Measurements from ENCODE around the gene ACAP1.
"Not testable (repeated sequence)": the region's sequence is repeated elsewhere in the genome, so short reads cannot be mapped to it uniquely, and the experiment has no call there.

The ACAP1 gene

DNA sequence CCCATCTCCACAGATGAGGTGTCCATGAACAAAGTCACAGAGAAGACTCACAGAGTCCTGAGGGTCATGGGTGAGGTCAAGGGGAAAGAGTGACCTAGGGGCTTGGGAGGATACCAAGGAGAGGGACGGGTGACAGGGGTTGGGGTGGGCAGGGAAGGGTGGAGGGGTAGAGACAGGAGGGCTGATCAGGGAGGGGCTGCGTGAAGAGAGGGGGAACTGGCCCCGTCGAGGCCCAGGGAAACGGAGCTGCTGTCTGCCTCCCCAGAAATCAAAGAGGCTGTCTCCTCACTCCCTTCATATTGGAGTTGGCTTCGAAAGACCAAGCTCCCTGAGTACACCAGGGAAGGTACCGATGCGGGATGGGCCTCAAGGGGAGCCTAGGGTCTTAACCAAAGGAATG is 19.2 kb downstream of the ACAP1 start:
- no peak for DNase-seq

DNA sequence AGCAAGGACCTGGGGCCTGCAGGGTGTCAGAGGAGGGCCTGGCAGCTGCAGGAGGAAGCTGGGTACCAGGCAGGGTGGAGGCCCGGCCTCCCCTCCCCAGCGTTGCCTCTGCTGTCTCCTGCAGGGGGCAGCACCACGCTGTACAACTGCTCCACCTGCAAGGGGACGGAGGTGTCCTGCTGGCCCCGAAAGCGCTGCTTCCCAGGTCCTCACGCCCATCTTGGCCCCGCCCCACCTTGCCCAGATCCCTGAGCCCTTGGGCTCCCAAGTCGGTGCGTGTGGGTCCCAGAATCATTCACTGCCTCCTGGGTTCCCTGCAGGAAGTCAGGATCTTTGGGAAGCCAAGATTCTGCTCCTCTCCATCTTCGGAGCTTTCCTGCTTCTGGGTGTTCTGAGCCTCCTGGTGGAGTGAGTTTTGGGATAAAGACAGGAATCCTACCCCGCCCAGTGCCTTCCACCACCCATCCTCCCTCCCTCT is 19.8 kb downstream of the ACAP1 start:
- DNase-seq = peak; percentile 84

DNA sequence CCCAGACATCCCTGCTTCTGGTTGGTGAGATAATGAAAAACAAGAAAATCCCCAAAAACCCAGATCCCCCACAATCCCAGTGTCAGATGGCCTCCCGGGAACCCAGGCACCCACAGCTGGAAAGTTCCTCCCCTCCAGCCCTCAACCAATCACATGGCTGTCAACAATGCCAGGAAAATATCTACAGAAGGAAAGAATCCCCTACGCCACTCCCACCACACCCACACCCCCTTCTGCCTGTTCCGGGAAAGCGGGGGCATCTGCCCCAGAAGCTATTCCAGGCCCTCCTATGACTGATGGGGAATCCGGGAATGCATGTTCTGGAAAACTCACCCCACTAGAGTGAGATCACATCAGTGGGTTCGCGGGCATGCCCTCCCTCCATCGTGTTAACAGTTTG is 20.4 kb downstream of the ACAP1 start:
- no peak for DNase-seq

DNA sequence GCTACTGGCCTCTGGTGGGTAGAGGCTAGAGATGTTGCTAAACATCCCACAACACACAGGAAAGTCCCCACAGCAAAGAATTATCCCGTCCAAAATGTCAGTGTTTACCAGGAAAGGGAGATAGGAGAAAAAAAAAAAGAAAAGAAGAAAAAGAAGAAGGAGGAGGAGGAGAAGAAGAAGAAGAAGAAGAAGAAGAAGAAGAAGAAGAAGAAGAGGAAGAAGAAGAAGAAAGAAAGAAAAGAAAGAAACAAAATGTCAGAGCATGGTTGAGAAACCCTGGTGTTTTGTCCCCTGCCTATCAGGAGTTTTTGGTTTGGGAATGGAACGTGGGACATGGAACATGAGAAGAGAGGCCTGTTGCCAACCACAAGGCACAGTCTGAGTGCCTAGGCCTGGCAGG is 21.1 kb downstream of the ACAP1 start:
- no peak for DNase-seq

DNA sequence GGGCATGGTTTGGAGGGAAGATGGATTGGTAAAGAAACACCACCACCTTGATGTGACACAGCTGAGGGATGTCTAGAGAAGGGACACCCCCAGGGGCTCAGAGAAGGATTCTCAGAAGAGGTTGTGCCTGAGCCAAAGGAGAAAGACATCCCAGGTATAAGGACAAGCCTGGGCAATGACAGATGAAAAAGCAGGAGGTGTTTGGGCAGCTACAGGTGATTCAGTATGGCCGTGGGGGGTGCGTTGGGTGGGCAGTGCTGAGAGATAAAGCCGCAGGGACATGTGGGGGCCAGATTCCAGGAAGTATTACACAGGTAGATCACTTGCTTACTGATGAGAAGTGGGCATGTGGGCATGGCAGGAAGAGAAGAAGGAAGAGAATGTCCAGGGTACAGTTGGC is 25.6 kb downstream of the ACAP1 start:
- DNase-seq = no peak

DNA sequence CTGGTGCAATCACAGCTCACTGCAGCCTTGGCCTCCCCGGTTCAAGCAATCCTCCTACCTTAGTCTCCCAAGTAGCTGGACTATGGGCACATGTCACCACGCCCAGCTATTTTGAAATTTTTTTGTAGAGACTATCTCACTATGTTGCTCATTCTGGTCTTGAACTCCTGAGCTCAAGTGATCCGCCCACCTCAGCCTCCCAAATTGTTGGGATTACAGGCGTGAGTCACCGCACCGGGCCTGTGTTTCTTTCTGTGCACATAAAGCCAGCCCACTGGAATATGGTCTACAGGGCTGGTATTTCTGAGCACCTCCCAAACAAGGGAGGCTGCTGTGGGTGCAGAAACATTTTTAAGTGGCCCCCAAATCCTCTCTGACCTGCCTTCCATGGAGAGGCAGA is 27.0 kb downstream of the ACAP1 start:
- no peak for DNase-seq

DNA sequence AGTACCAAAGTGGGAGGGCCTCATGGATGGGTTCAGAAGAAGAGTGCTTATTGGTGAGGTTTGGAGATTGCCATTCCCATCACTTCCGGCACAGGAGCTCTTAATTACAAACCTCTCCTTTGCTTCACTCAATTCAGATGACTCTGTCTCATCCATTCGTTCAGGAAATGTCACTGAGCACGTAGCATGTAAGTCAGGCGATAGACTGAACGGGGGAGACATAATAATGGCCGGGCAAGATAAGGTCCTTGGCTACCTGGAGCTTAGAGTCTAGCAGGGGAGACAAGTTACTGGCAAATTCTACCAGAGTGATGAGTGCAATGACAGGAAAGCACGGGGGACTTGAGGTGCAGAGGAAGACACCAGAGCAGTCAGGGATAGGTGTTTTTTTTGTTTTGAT is 29.6 kb downstream of the ACAP1 start:
- not testable (repeated sequence) for DNase-seq

DNA sequence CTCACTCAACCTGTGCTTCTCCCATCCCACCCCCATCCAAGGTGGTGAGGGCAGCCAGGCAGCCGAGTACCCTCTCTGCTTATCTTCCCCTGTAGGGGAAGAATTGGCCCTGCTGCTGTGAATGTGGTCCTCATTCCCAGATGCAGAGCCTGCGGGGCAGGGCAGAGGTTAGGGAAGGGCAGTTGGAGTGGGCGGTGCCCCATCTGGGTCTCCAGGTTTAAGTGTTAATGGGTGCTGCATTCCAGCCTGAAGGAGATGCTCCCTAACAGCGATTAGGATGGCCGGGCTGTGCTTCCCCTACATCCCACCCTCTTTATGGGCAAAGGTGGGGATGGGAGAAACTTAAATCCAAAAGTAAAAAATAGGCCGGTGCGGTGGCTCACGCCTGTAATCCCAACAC is 30.8 kb downstream of the ACAP1 start:
- no peak for DNase-seq

DNA sequence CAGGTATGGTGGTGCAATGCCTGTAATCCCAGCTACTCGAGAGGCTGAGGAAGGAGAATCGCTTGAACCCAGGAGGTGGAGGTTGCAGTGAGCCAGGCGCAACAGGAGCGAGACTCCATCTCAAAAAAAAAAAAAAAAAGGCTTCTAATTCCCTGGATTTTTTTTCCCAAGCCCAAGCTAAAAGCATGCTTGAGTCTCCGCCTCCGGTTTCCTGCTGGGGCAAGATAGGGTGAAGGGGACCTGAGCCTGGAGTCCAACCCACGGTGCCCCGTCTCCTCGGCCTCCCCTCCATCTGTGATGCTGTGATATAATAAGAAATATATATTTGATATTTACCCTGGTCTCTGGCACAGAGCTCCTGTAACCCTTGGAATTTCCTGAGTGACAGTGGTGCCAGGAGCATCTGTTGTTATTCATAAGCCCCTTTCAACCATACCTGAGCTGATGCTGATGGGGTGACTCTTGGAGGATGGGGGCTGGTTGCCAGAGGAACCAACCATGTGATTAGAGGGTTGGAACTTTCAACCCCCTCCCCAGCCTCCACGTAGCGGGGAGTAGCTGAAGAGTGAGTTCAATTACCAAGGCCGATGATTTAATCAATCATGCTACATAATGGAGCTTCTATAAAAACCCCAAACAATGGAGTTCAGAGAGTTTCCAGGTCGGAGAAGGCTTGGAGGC is 31.7 kb downstream of the ACAP1 start:
- no peak for DNase-seq

DNA sequence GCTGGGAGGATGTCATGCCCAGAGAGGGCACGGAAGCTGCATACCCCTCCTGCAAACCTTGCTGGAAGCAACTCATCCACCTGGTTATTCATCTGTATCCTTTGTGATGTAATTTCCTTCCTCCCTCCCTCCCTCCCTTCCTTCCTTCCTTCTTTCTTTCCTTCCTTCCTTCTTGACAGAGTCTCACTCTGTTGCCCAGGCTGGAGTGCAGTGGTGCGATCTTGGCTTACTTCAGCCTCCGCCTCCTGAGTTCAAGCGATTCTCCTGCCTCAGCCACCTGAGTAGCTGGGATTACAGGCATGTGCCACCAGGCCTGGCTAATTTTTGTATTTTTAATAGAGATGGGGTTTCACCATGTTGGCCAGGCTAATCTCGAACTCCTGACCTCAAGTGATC is 32.3 kb downstream of the ACAP1 start:
- not testable (repeated sequence) for DNase-seq

DNA sequence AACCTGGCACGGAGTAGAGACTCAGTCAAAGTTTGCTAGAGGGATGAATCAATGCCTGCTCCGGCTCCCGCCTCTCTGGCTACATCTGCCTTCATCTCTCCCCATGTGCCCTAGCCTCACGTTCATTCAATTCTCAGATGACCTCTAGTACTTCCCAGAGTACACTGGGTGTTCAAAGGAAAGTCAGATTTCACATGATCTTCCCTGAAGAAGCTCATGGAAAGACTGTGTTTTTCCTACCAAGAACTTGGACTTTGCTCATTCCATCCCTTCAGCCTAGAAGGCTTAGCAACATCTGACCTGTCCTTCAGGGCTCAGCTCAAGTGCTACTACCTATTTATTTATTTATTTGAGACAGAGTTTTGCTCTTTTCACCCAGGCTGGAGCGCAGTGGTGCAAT is 33.5 kb downstream of the ACAP1 start:
- DNase-seq = no peak

DNA sequence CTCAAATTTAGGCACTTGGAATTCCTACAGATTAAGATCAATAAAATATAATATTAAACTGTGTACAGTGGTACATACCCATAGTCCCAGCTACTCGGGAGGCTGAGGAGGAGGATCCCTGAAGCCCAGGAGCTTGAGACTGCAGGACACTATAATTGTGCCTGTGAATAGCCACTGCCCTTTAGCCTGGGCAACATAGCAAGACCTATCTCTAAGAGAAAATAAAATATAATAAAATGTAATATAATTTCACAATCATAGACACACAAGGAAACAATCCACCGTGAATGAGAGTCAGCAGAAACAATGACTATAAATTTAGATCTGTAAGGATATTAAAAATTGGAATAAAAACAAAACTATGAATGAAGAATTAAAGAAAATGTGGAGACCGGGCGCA is 34.5 kb downstream of the ACAP1 start:
- DNase-seq = no peak

DNA sequence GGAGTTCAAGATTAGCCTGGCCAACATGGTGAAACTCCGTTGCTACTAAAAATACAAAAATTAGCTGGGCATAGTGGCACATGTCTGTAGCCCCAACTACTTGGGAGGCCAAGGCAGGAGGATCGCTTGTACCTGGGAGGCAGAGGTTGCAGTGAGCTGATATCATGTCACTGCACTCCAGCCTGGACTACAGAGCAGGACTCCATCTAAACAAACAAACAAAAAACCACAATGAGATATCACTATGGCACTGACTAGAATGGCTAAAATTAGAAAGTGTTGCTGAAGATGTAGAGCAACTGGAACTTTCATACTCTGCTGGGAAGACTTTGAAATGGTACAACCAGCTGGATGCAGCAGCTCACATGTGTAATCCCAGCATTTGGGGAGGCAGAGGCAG is 38.0 kb downstream of the ACAP1 start:
- no peak for DNase-seq

DNA sequence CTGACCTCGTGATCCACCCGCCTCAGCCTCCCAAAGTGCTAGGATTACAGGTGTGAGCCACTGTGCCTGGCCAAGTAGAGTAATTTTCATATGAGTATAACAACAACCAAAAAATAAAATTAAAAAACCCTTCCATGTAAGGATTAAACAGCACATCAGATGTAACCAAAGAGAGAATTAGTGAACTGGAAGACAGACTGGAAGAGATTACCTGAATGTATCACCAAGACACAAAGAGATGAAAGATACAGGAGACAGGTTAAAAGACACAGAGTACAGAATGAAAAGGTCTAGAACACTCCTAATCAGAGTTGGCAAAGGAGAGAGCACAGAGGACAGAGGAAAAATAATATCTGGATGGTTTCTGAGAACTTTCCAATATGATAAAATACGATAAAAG is 42.8 kb downstream of the ACAP1 start:
- no peak for DNase-seq

DNA sequence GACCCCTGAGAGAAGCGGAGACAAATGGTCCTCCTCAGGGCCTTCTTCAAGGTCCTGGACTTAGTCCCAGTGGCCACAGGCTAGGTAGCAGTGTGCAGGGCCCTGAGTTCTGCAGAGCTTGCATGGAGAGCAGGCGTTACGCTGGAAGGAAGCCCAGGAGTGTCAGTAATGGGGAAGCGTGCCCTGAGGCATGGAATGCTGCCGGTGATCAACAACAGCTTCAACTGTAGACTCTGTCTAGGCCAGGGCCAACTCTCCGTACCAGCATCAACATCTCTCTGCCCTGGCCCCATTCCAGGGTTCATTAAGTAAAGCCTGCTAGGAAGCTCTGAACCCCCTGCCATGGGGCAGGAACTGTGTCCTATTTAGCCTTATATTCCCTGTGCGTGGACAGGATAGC is 44.0 kb downstream of the ACAP1 start:
- DNase-seq = peak; percentile 55

DNA sequence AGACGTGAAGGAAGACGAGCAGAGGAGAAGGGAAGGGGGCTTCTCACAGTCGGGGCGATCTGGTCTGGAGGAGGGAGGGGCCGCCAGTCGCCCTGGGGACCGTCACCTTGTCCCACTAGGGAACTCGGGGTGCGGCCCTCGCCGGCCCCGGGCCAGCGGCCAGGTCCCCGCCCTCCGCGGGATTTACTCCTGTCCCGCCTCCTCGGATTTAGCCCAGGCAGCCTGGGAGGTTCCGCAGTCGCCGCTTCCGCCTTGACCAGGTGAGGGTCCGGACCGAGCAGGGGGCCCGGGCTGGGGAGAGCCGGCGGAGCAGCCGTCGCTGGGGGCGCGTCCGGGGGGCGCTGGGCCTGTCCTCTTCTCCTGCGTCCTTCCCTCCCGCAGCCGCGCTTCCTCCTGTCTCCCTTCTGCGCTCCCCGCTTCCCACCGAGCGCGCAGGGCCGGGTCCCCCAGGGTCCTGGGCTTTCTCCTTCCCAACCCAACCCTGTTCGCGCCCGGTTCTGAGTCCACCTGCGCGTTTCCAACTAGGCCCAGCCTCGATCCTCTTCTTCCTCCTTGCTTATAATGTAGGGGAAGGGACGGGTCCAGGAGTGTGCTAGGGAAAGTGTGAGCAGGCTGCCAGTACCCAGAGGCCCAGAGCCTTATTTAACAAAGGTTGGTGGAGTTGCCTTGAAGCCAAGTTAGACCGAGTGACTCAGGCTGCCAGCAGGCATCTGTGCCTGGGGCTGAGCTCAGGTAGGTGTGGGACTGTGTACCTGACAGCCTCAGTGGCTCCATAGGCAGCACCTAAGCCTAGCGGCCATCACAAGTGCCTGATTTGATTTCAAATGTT is 44.7 kb downstream of the ACAP1 start, which contains the start of gene TNK1:
TNK1 (plus strand) TSS at position 235 of the 829 bp plus-strand sequence. CDS start 1,838 bp downstream, outside the sequence.
- no peak for DNase-seq

DNA sequence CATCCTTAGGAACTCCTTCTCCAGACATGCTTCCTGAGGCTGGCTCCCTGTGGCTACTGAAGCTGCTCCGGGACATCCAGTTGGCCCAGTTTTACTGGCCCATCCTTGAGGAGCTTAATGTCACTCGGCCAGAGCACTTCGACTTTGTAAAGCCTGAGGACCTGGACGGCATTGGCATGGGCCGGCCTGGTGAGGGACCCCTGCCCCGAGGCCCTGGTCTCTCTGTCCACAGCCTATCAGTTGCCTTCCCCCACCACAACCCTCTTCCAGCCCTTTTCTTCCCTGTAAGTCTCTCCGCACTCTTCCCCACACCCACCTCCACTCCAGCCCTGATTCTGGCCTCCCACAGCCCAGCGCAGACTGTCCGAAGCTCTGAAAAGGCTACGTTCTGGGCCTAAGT is 46.6 kb downstream of the ACAP1 start:
- no peak for DNase-seq

DNA sequence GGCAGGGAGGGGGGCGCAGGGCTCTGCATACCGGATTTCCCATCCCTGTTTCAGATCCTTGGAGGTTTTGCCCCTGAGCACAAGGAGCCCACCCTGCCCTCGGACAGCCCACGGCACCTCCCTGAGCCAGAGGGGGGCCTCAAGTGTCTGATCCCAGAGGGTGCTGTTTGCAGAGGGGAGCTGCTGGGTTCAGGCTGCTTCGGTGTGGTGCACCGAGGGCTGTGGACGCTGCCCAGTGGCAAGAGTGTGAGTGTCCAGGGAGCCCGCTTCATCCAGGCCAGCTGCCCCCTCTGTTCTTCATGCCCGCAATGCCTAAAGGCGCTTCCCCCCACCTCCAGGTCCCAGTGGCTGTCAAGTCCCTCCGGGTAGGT is 47.0 kb downstream of the ACAP1 start:
- no peak for DNase-seq

DNA sequence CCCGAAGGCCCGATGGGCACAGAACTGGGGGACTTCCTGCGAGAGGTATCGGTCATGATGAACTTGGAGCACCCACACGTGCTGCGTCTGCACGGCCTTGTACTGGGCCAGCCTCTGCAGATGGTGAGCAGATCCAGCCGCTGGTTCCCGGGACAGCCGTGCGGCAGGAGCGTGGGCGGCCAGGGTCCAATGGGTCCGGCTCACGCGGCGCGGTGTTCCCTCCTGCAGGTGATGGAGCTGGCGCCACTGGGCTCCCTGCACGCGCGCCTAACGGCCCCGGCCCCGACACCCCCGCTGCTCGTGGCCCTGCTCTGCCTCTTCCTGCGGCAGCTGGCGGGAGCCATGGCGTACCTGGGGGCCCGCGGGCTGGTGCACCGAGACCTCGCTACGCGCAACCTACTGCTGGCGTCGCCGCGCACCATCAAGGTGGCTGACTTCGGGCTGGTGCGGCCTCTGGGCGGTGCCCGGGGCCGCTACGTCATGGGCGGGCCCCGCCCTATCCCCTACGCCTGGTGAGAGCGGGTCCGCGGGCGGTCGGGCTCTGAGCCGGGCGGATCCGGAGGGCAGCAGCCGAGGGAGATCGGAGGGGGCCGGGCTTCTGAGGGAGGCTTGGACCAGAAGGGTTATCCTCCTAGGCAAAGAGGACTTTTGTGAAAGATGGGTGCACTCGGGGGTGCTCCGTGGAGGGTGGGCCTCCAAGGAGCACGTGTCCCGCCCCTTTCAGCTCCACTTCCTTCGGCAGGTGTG is 47.6 kb downstream of the ACAP1 start:
- DNase-seq = peak; percentile 61

DNA sequence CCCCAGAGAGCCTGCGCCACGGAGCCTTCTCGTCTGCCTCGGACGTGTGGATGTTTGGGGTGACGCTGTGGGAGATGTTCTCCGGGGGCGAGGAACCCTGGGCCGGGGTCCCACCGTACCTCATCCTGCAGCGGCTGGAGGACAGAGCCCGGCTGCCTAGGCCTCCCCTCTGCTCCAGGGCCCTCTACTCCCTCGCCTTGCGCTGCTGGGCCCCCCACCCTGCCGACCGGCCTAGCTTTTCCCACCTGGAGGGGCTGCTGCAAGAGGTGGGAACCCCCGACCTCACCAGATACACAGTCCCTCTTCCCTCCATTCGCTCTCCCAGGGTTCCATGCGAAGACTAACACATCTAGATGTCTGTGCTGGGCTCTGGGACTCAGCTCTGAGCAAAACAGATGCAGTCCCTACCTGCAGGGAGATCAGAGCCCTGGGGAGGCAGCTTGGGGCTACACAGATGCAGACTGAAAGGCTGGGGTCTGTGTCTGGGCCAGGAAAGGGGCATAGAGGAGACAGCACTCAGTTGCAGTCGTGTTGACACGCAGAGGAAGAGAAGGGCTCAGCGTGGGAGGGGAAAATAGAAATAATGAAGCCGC is 48.3 kb downstream of the ACAP1 start:
- no peak for DNase-seq

DNA sequence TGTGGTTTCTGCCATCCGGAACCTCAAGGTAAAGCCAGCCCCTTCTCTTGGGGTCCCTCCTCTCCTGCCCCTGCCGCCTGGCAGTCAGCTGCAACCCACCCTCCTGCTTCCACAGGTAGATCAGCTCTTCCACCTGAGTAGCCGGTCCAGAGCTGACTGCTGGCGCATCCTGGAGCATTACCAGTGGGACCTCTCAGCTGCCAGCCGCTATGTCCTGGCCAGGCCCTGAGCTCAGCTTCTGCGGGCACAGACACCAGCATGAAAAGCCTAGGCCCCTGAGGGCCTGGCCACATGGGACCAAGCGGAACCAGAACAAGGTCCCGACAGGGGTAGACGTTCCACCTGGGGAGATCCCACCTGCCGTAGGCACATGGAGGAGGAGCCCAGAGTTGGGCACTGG is 52.5 kb downstream of the ACAP1 start:
- DNase-seq = no peak

DNA sequence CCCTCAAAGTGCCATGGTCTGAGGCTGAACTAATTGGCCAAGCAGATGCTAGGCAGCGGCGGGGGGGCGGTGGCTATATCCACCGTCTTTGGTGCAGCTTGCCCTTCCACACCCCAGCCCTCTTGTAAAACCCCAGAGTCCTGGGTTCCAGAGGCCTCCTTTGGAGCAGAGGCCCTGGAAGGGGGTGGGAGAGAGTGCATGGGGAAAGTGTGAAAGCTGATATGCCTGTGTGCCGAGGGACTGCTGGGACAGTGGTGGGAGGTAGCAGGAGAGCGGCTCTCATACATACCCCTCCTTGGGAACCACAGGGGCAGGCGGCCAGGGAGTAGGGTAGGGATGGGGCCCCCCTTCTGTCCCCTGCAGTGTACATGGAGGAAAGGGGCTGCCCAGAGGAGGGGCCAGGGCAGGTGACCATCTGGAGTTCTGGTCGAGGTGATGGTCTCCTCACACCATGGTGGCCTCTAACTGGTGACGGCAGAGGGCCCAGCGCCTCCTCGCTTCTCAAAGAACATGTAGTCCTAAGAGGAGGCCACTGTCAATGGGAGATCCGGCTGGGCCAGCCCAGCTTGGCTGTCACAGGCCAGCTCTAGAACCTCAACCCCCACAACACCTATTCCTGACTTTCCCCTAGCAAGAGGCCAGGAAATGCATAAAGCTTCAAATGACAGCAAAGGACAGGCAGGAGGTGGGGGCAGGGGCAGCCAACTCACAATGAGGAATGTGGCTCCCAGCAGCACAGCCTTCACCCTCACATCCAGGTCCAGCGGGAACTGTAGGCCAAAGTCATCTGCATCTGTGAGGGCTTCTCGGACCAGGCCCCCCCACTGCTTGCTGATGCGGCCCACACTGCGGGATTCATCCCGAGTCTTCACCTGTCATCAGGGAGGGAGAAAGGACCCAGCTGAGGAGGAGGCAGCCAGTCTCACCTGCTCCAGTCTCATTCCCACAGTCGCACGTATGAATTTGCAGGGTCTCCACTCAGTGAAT is 53.9 kb downstream of the ACAP1 start:
- no peak for DNase-seq
